ENCODE measurements around the gene TIPRL.
A peak's percentile ranks its signal among the peaks of the same experiment; 100 is the strongest.

Gene TIPRL

GRCh38 chr1:168223261-168223660 is 44.5 kb downstream of the TIPRL start:
- no peak for TF ChIP-seq CTCF (IDR thresholded peaks at IDR 0.05; ENCODE audit: control insufficient read depth, extremely low read depth, insufficient read depth)
- H3K4me3 ChIP-seq (ENCODE audit: low read depth, low read length): no peak overlapping the region
- DNase-seq (ENCODE audit: low read depth): no peak

GRCh38 chr1:168223681-168224540 is 45.1 kb downstream of the TIPRL start:
- DNase-seq (ENCODE audit: low read depth): no peak
- no peak for TF ChIP-seq CTCF (IDR thresholded peaks at IDR 0.05; ENCODE audit: control insufficient read depth, extremely low read depth, insufficient read depth)
- H3K4me3 ChIP-seq (ENCODE audit: low read depth, low read length): no peak overlapping the region

GRCh38 chr1:168224991-168225390 is 46.2 kb downstream of the TIPRL start:
- no peak for TF ChIP-seq CTCF (IDR thresholded peaks at IDR 0.05; ENCODE audit: control insufficient read depth, extremely low read depth, insufficient read depth)
- H3K4me3 ChIP-seq (ENCODE audit: low read depth, low read length): no peak overlapping the region
- DNase-seq (ENCODE audit: low read depth): no peak

- no peak for TF ChIP-seq CTCF (IDR thresholded peaks at IDR 0.05; ENCODE audit: control insufficient read depth, extremely low read depth, insufficient read depth)
- peak; percentile 50 for DNase-seq (ENCODE audit: low read depth)
- peak within 1 kb of the TSS; percentile 74 for H3K4me3 ChIP-seq (ENCODE audit: low read depth, low read length)
Observed at GRCh38 chr1:168225476-168226190, 46.9 kb downstream of the TIPRL start, which contains the start of gene SFT2D2. Gene SFT2D2 (plus strand): TSS chr1:168226004. CDS start chr1:168226080, 76 bp downstream.

GRCh38 chr1:168227620-168228019 is 48.9 kb downstream of the TIPRL start:
- H3K4me3 ChIP-seq (ENCODE audit: low read depth, low read length): no peak overlapping the region
- TF ChIP-seq CTCF (IDR thresholded peaks at IDR 0.05; ENCODE audit: control insufficient read depth, extremely low read depth, insufficient read depth): no peak
- no peak for DNase-seq (ENCODE audit: low read depth)

GRCh38 chr1:168229893-168230292 is 51.1 kb downstream of the TIPRL start:
- DNase-seq (ENCODE audit: low read depth): no peak
- TF ChIP-seq CTCF (IDR thresholded peaks at IDR 0.05; ENCODE audit: control insufficient read depth, extremely low read depth, insufficient read depth): no peak
- H3K4me3 ChIP-seq (ENCODE audit: low read depth, low read length): no peak overlapping the region

All from LNCaP clone FGC (cell line).